T-helper 17 cell (primary cell): Measurements from ENCODE around the gene COL4A3. TPM values are rescaled to one million over a fixed set of nuclear protein-coding genes. Genes with fewer than 3 reads are reported as not detected.
"Not testable (repeated sequence)": the region's sequence is repeated elsewhere in the genome, so short reads cannot be mapped to it uniquely, and the experiment has no call there.

Source experiments
- ATAC-seq: fragments of 150-1000 bp; cut with Tn5 transposase; 2 replicates; pipeline ENCODE4 v1.10.0; 2021; ENCODE audit warnings: mild to moderate bottlenecking, moderate library complexity
- DNase-seq, 3 donors: peaks; one replicate each; pipeline versions ENCODE4 v3.0.0 to v3.0.0-alpha.2; 2020 to 2021
- H3K9me3 ChIP-seq: one replicate; pipeline ENCODE4 v1.7.0; 2013; ENCODE audit warnings: low read length, mild to moderate bottlenecking; ENCODE audit not compliant: control insufficient read depth, poor library complexity, severe bottlenecking
- H3K27ac Mint-ChIP-seq: one replicate; pipeline ENCODE4 v1.8.0; 2022; ENCODE audit warnings: mild to moderate bottlenecking, moderate library complexity, mixed read lengths
- H3K27me3 Mint-ChIP-seq: one replicate; pipeline ENCODE4 v1.8.0; 2022; ENCODE audit warnings: mixed read lengths
- H3K36me3 Mint-ChIP-seq: one replicate; pipeline ENCODE4 v1.8.0; 2022; ENCODE audit warnings: low read depth, mixed read lengths
- H3K4me1 Mint-ChIP-seq: one replicate; pipeline ENCODE4 v1.8.0; 2022; ENCODE audit warnings: mild to moderate bottlenecking, mixed read lengths
- H3K4me3 Mint-ChIP-seq: one replicate; pipeline ENCODE4 v1.8.0; 2022; ENCODE audit warnings: mild to moderate bottlenecking, moderate library complexity, mixed read lengths
- total RNA-seq, 4 donors: library from RNA in 2 of 4; stranded (reverse) in 2 of 4; gene quantifications; one replicate each; pipeline ENCODE4 v1.2.3 and lab custom pipeline; 2022 to 2026

COL4A3 gene
- total RNA-seq, 2 donors from 2014 or later = 0.23 to 0.52 TPM

- Mint-ChIP-seq H3K4me1 (peaks cover 5% of the 10 kb centered on the region), H3K4me3 (no peak overlapping the region), H3K27me3 (peaks cover 11% of the 10 kb centered on the region), H3K27ac (no peak overlapping the region), H3K36me3 (peaks cover 2% of the 10 kb centered on the region)
- no peaks in the 10 kb centered on the region for H3K9me3 ChIP-seq
- DNase-seq (no peak), ATAC-seq (no peak)
These were observed 37.3 kb downstream of the COL4A3 start for GRCh38 chr2:227201771-227202170.

GRCh38 chr2:227204452-227204851 is 40.0 kb downstream of the COL4A3 start:
- H3K27ac Mint-ChIP-seq = no peak overlapping the region

GRCh38 chr2:227205701-227206100 is 41.3 kb downstream of the COL4A3 start:
- Mint-ChIP-seq H3K36me3 (peaks cover 2% of the 10 kb centered on the region), H3K27ac (no peak overlapping the region), H3K4me1 (no peaks in the 10 kb centered on the region), H3K27me3 (peaks cover 22% of the 10 kb centered on the region), H3K4me3 (no peak overlapping the region)
- ATAC-seq = no peak
- no peak for DNase-seq
- H3K9me3 ChIP-seq = no peaks in the 10 kb centered on the region

More at GRCh38 chr2:227204452-227204851, 40.0 kb downstream of the COL4A3 start:
- Mint-ChIP-seq H3K4me1 (no peaks in the 10 kb centered on the region), H3K36me3 (peaks cover 2% of the 10 kb centered on the region), H3K4me3 (no peak overlapping the region), H3K27me3 (peaks cover 26% of the 10 kb centered on the region)
- H3K9me3 ChIP-seq = no peaks in the 10 kb centered on the region
- DNase-seq (no peak), ATAC-seq (no peak)

- Mint-ChIP-seq H3K27me3 (peaks cover 22% of the 10 kb centered on the region), H3K4me3 (no peak overlapping the region), H3K27ac (no peak overlapping the region)
These were observed 42.0 kb downstream of the COL4A3 start for GRCh38 chr2:227206406-227206805.

GRCh38 chr2:227207573-227207972 is 43.1 kb downstream of the COL4A3 start:
- H3K9me3 ChIP-seq = no peaks in the 10 kb centered on the region
- Mint-ChIP-seq H3K4me3 (no peak overlapping the region), H3K27me3 (peaks cover 22% of the 10 kb centered on the region), H3K4me1 (no peaks in the 10 kb centered on the region), H3K36me3 (peaks cover 2% of the 10 kb centered on the region), H3K27ac (no peak overlapping the region)
- DNase-seq (no peak), ATAC-seq (no peak)

More at GRCh38 chr2:227206406-227206805, 42.0 kb downstream of the COL4A3 start:
- ATAC-seq (no peak), DNase-seq (no peak)
- H3K36me3 Mint-ChIP-seq = peaks cover 2% of the 10 kb centered on the region
- H3K9me3 ChIP-seq = no peaks in the 10 kb centered on the region
- no peaks in the 10 kb centered on the region for H3K4me1 Mint-ChIP-seq

- no peak overlapping the region for H3K4me3 Mint-ChIP-seq
- no peaks in the 10 kb centered on the region for H3K36me3 Mint-ChIP-seq
- H3K27ac Mint-ChIP-seq = no peak overlapping the region
- H3K4me1 Mint-ChIP-seq = no peaks in the 10 kb centered on the region
- DNase-seq (no peak), ATAC-seq (no peak)
- H3K9me3 ChIP-seq = no peaks in the 10 kb centered on the region
- H3K27me3 Mint-ChIP-seq = no peaks in the 10 kb centered on the region
These were observed 50.2 kb downstream of the COL4A3 start for GRCh38 chr2:227214622-227215041.

- Mint-ChIP-seq H3K4me1 (no peaks in the 10 kb centered on the region), H3K27me3 (peaks cover 9% of the 10 kb centered on the region), H3K27ac (no peak overlapping the region), H3K36me3 (no peaks in the 10 kb centered on the region), H3K4me3 (no peak overlapping the region)
- H3K9me3 ChIP-seq = no peaks in the 10 kb centered on the region
- ATAC-seq (no peak), DNase-seq (no peak)
These were observed 55.1 kb downstream of the COL4A3 start for GRCh38 chr2:227219312-227220105.

- ATAC-seq (no peak), DNase-seq (no peak)
- Mint-ChIP-seq H3K4me1 (no peaks in the 10 kb centered on the region), H3K27me3 (peaks cover 13% of the 10 kb centered on the region), H3K36me3 (no peaks in the 10 kb centered on the region), H3K27ac (no peak overlapping the region), H3K4me3 (no peak overlapping the region)
- H3K9me3 ChIP-seq = no peaks in the 10 kb centered on the region
These were observed 56.7 kb downstream of the COL4A3 start for GRCh38 chr2:227221120-227221519.

GRCh38 chr2:227222292-227222691 is 57.9 kb downstream of the COL4A3 start:
- H3K4me1 Mint-ChIP-seq = no peaks in the 10 kb centered on the region
- no peak overlapping the region for H3K4me3 Mint-ChIP-seq
- H3K9me3 ChIP-seq = no peaks in the 10 kb centered on the region
- no peak overlapping the region for H3K27ac Mint-ChIP-seq
- H3K27me3 Mint-ChIP-seq = peaks cover 15% of the 10 kb centered on the region
- no peaks in the 10 kb centered on the region for H3K36me3 Mint-ChIP-seq
- ATAC-seq (no peak), DNase-seq (no peak)

- not testable (repeated sequence) for H3K9me3 ChIP-seq, ATAC-seq, H3K27ac Mint-ChIP-seq, H3K4me3 Mint-ChIP-seq, H3K4me1 Mint-ChIP-seq, DNase-seq, H3K36me3 Mint-ChIP-seq
- peaks cover 35% of the 10 kb centered on the region for H3K27me3 Mint-ChIP-seq
These were observed 61.2 kb downstream of the COL4A3 start for GRCh38 chr2:227225641-227226040.

GRCh38 chr2:227228061-227228667 is 63.7 kb downstream of the COL4A3 start:
- Mint-ChIP-seq H3K36me3 (no peaks in the 10 kb centered on the region), H3K4me1 (no peaks in the 10 kb centered on the region), H3K27me3 (peaks cover 26% of the 10 kb centered on the region), H3K27ac (no peak overlapping the region), H3K4me3 (no peak overlapping the region)
- H3K9me3 ChIP-seq = no peaks in the 10 kb centered on the region
- ATAC-seq = no peak
- no peak for DNase-seq

GRCh38 chr2:227230151-227230550 is 65.7 kb downstream of the COL4A3 start:
- ATAC-seq (no peak), DNase-seq (no peak)
- H3K4me3 Mint-ChIP-seq = no peak overlapping the region
- H3K9me3 ChIP-seq = no peaks in the 10 kb centered on the region
- H3K4me1 Mint-ChIP-seq = no peaks in the 10 kb centered on the region
- peaks cover 38% of the 10 kb centered on the region for H3K27me3 Mint-ChIP-seq
- H3K27ac Mint-ChIP-seq = no peak overlapping the region
- no peaks in the 10 kb centered on the region for H3K36me3 Mint-ChIP-seq

GRCh38 chr2:227234429-227234828 is 70.0 kb downstream of the COL4A3 start:
- DNase-seq (no peak), ATAC-seq (no peak)
- Mint-ChIP-seq H3K4me1 (no peaks in the 10 kb centered on the region), H3K27me3 (peaks cover 16% of the 10 kb centered on the region), H3K27ac (no peak overlapping the region), H3K4me3 (no peak overlapping the region), H3K36me3 (no peaks in the 10 kb centered on the region)
- H3K9me3 ChIP-seq = no peaks in the 10 kb centered on the region

GRCh38 chr2:227237786-227238185 is 73.4 kb downstream of the COL4A3 start:
- H3K27me3 Mint-ChIP-seq = peaks cover 37% of the 10 kb centered on the region
- H3K36me3 Mint-ChIP-seq = peaks cover 4% of the 10 kb centered on the region
- H3K27ac Mint-ChIP-seq = no peak overlapping the region
- H3K9me3 ChIP-seq = no peaks in the 10 kb centered on the region
- no peak overlapping the region for H3K4me3 Mint-ChIP-seq
- DNase-seq = no peak
- ATAC-seq = no peak
- peaks cover 6% of the 10 kb centered on the region for H3K4me1 Mint-ChIP-seq
